Stimulated activated CD4-positive, alpha-beta T cell treated with anti-CD3 and anti-CD28 coated beads, Interleukin-12 subunit alpha, Interleukin-12 subunit beta, amount 100 ng/mL, for 4 hours (primary cell): ENCODE results near the gene SMPX.

Experiments used
- DNase-seq: peaks from one replicate; pipeline ENCODE4 v3.0.0-alpha.2; 2020

SMPX gene

GRCh38 chrX:21708116-21708515, 49.8 kb downstream of the SMPX start:
- no peak for DNase-seq

GRCh38 chrX:21705225-21705624, 52.7 kb downstream of the SMPX start:
- no peak for DNase-seq

GRCh38 chrX:21702725-21703124, 55.2 kb downstream of the SMPX start:
- no peak for DNase-seq

GRCh38 chrX:21700967-21701366, 56.9 kb downstream of the SMPX start:
- no peak for DNase-seq

- DNase-seq: no peak
Observed at GRCh38 chrX:21700275-21700674, 57.6 kb downstream of the SMPX start.

- DNase-seq: no peak
Observed at GRCh38 chrX:21699136-21699535, 58.8 kb downstream of the SMPX start.

- DNase-seq: no peak
Observed at GRCh38 chrX:21698272-21698671, 59.6 kb downstream of the SMPX start.

GRCh38 chrX:21691512-21692018, 66.4 kb downstream of the SMPX start:
- no peak for DNase-seq

GRCh38 chrX:21683941-21684340, 74.0 kb downstream of the SMPX start:
- no peak for DNase-seq

- no peak for DNase-seq
Observed at GRCh38 chrX:21678048-21678612, 79.8 kb downstream of the SMPX start.

- DNase-seq: no peak
Observed at GRCh38 chrX:21675931-21676330, 82.0 kb downstream of the SMPX start.

- DNase-seq: no peak
Observed at GRCh38 chrX:21674430-21675186, 83.3 kb downstream of the SMPX start.

GRCh38 chrX:21666679-21667078, 91.2 kb downstream of the SMPX start:
- no peak for DNase-seq

- no peak for DNase-seq
Observed at GRCh38 chrX:21666252-21666651, 91.7 kb downstream of the SMPX start.

- DNase-seq: no peak
Observed at GRCh38 chrX:21662761-21663160, 95.2 kb downstream of the SMPX start.

- no peak for DNase-seq
Observed at GRCh38 chrX:21661316-21661715, 96.6 kb downstream of the SMPX start.

GRCh38 chrX:21660156-21660555, 97.8 kb downstream of the SMPX start:
- DNase-seq: no peak

- DNase-seq: no peak
Observed at GRCh38 chrX:21659320-21659719, 98.6 kb downstream of the SMPX start.

- DNase-seq: no peak
Observed at GRCh38 chrX:21658746-21659145, 99.2 kb downstream of the SMPX start.

- DNase-seq: no peak
Observed at GRCh38 chrX:21658152-21658737, 99.7 kb downstream of the SMPX start, which contains the start of gene KLHL34. KLHL34 (minus strand) TSS chrX:21658330; CDS start chrX:21657788, 542 bp downstream.

- DNase-seq: no peak
Observed at GRCh38 chrX:21657318-21658151, 100.4 kb downstream of the SMPX start.

- no peak for DNase-seq
Observed at GRCh38 chrX:21656587-21657317, 101.2 kb downstream of the SMPX start.
